HepG2 (cell line): ENCODE data around the gene RIOK2. TPM values are rescaled to one million over a fixed set of nuclear protein-coding genes. Genes with fewer than 3 reads are reported as not detected.

Experiments used
- ATAC-seq: fragments of 200-7000 bp; cut with Tn5 transposase; 3 replicates; pipeline ENCODE4 v1.9.1; 2020; ENCODE audit warnings: mild to moderate bottlenecking, moderate library complexity
- BruUV-seq: library from RNA; stranded (reverse); fragments of 400-500 nt; replicated peaks from 2 replicates; lab custom pipeline; 2021; lab: Mats Ljungman, UMichigan
- CTCF ChIA-PET: fragments of 300-600 bp; formaldehyde crosslinking; extraction: SDS; loops from one replicate; lab custom pipeline; 2021; ENCODE audit warnings: low total read pairs, inconsistent platforms, low intra/inter-chr PET ratio; lab: Yijun Ruan, JAX
- POLR2A ChIA-PET: fragments of 350-600 bp; sonication (Branson Sonifier 250); formaldehyde crosslinking; loops from one replicate; lab custom pipeline; 2020; ENCODE audit warnings: antibody characterized with exemption, inconsistent platforms; lab: Yijun Ruan, JAX
- DNase-seq: peaks from one replicate; pipeline ENCODE4 v3.0.0-alpha.2; 2015; ENCODE audit warnings: low spot score
- FAIRE-seq: peaks from 3 replicates; lab custom pipeline; 2011; peaks lifted over from hg19 to GRCh38; lab: Jason Lieb, UNC
- H2AFZ ChIP-seq: one replicate; pipeline ENCODE4 v1.6.1; 2011; ENCODE audit warnings: low read length, inconsistent platforms
- H3K27ac ChIP-seq: fragments of 300-600 bp; 3 replicates; pipeline ENCODE4 v1.8.0; 2011; ENCODE audit warnings: mixed run types, mild to moderate bottlenecking, mixed read lengths, low read length, inconsistent platforms; ENCODE audit not compliant: insufficient read depth; ENCODE audit errors: extremely low read length
- H3K27me3 ChIP-seq, 2 experiments: fragments of 200-600 bp in 1 of 2; 2 replicates in 1 of 2; 3 replicates in 1 of 2; pipeline versions ENCODE4 v1.6.0 to v1.8.0; 2011; ENCODE audit warnings: low read length in 2 of 2, mild to moderate bottlenecking in 2 of 2, moderate library complexity in 2 of 2, inconsistent platforms in 1 of 2; ENCODE audit not compliant: insufficient read depth in 2 of 2, control insufficient read depth in 1 of 2
- H3K36me3 ChIP-seq, 2 experiments: fragments of 200-600 bp in 1 of 2; replicated peaks in 1 of 2; 2 replicates in 1 of 2; 3 replicates in 1 of 2; pipeline versions ENCODE4 v1.5.1 to v1.8.0; 2011; ENCODE audit warnings: low read length in 2 of 2, inconsistent platforms in 1 of 2; ENCODE audit not compliant: insufficient read depth in 2 of 2, control insufficient read depth in 1 of 2
- H3K4me1 ChIP-seq: 2 replicates; pipeline ENCODE4 v1.5.1; 2012; ENCODE audit warnings: low read length, inconsistent platforms; ENCODE audit not compliant: insufficient read depth
- H3K4me2 ChIP-seq: 2 replicates; pipeline ENCODE4 v1.6.0; 2011; ENCODE audit warnings: low read depth, low read length, inconsistent platforms
- H3K4me3 ChIP-seq, 3 experiments: fragments of 200-600 bp in 1 of 3; sonication (generic), shearing (Covaris generic) in 1 of 3; replicated peaks in 1 of 3; 2 replicates each; pipeline ENCODE4 v1.5.1; 2011 to 2016; ENCODE audit warnings: low read length in 3 of 3, inconsistent platforms in 2 of 3, low read depth in 2 of 3, mild to moderate bottlenecking in 2 of 3, control low read depth in 1 of 3, mixed read lengths in 1 of 3; ENCODE audit not compliant: insufficient read depth in 1 of 3
- H3K79me2 ChIP-seq: one replicate; pipeline ENCODE4 v1.6.1; 2011; ENCODE audit warnings: low read length, inconsistent platforms; ENCODE audit not compliant: insufficient read depth
- H3K9ac ChIP-seq: 2 replicates; pipeline ENCODE4 v1.6.0; 2011; ENCODE audit warnings: mild to moderate bottlenecking, low read depth, low read length, inconsistent platforms; ENCODE audit not compliant: insufficient read depth
- H3K9me3 ChIP-seq: 2 replicates; pipeline ENCODE4 v1.5.1; 2012; ENCODE audit warnings: mild to moderate bottlenecking, low read length
- H4K20me1 ChIP-seq: 2 replicates; pipeline ENCODE4 v1.6.0; 2011; ENCODE audit warnings: inconsistent platforms, mild to moderate bottlenecking, low read length, moderate library complexity; ENCODE audit not compliant: insufficient read depth
- MAFK ChIP-seq, 2 experiments: IDR thresholded peaks in 1 of 2; conservative IDR thresholded peaks in 1 of 2; 2 replicates each; pipeline ENCODE4 v1.6.1; 2011; ENCODE audit warnings: improper control_type of control experiment in 2 of 2, low read length in 2 of 2
- TEAD2 ChIP-seq: sonication (generic); formaldehyde crosslinking; IDR thresholded peaks from 2 replicates; pipeline ENCODE4 v1.9.0; 2021; ENCODE audit warnings: missing genetic modification reagents
- ZBTB4 ChIP-seq: sonication (generic); formaldehyde crosslinking; IDR thresholded peaks from 2 replicates; pipeline ENCODE4 v1.4.0; 2020; ENCODE audit warnings: missing genetic modification reagents, mild to moderate bottlenecking, borderline replicate concordance
- ZNF230 ChIP-seq: sonication (generic); formaldehyde crosslinking; IDR thresholded peaks from 2 replicates; pipeline ENCODE4 v1.4.0; 2020; ENCODE audit warnings: mild to moderate bottlenecking, missing genetic modification reagents
- ZNF549 ChIP-seq: sonication (generic); formaldehyde crosslinking; IDR thresholded peaks from 2 replicates; pipeline ENCODE4 v1.5.0; 2020; ENCODE audit warnings: missing genetic modification reagents
- WGBS: methylation state at CpG from one replicate; pipeline ENCODE4 v1.1.6; 2017; ENCODE audit warnings: low lambda C conversion rate; 5-methylcytosine and 5-hydroxymethylcytosine counted together
- in situ Hi-C: cut with HindIII; loops from 2 replicates; pipeline ENCODE4 v1.10.0; 2017; ENCODE audit warnings: low pct_unique_long_range_greater_than_20kb; ENCODE audit not compliant: extremely low pct_ligation_motif_present
- intact Hi-C: fragments of 100-400 bp; cut with micrococcal nuclease; formaldehyde crosslinking; loops from one replicate; pipeline ENCODE4 v1.10.0; 2022; ENCODE audit not compliant: unreplicated experiment
- polyA plus RNA-seq, 8 experiments: library from polyadenylated mRNA; depleted of rRNA in 3 of 8; stranded (reverse) in 7 of 8; unstranded in 1 of 8; fragments of >200 nt; fragmentation: Illumina TruSeq in 4 of 8; extraction: Trizol in 4 of 8; gene quantifications; 2 replicates each; pipeline versions ENCODE4 v1.2.1 to v1.2.3, GENCODE V29; 2011 to 2016; ENCODE audit warnings: low read depth in 4 of 8, missing spikeins in 1 of 8, mixed read lengths in 1 of 8; ENCODE audit not compliant: insufficient read depth in 1 of 8
- total RNA-seq, 5 experiments: library from RNA; depleted of rRNA; stranded (reverse); fragments of >200 nt; fragmentation: Illumina TruSeq; extraction: Trizol; gene quantifications; 2 replicates each; pipeline ENCODE4 v1.2.3, GENCODE V29; 2016; ENCODE audit warnings: low read depth in 1 of 5

RIOK2 gene
- total and polyA plus RNA-seq, 2 of the 13 experiments (the other 11 are each of a cell fraction or from before 2014, with no cell fraction given): 8.1 to 46.6 TPM

DNA sequence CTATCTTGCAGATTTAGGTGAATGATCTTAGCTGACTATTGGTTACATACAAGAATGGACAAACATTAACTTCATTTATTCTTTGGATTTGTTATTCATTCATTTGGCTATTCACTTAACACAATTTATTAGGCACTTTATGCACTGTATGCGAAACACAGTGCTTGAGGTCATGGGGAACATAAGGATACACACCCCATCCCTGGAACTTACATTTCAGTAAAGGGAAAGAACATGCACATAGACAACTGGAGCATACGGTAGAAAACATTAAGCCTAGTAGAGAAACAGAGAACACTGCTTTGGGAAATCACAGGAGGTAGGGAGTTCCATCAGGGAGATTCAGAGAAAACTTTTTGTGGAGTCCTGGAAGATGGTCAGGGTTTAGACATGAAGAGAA is 62.9 kb downstream of the RIOK2 start:
- WGBS: 70% methylated on average over 2 of the region's 2 CpGs
- FAIRE-seq: no peak

More for the DNA sequence above, 62.9 kb downstream of the RIOK2 start:
- intact Hi-C loops: no loop called here
- ChIA-PET CTCF (no interaction called here), POLR2A (no interaction called here)
- Histone ChIP-seq H3K4me1 (no peaks in the 10 kb centered on the region), H3K27me3 (no peaks in the 10 kb centered on the region; a peak in 2 of 5 replicates), H4K20me1 (no peaks in the 10 kb centered on the region), H3K4me3 (no peak overlapping the region), H3K4me2 (no peak overlapping the region), H3K9ac (no peak overlapping the region), H3K36me3 (no peaks in the 10 kb centered on the region), H3K9me3 (no peaks in the 10 kb centered on the region), H3K79me2 (no peaks in the 10 kb centered on the region), H3K27ac (no peak overlapping the region), H2AFZ (no peak overlapping the region)
- in situ Hi-C loops: no loop called here
- DNase-seq (no peak), ATAC-seq (no peak)
- TF ChIP-seq ZNF230 (CRISPR knock-in tag) (no peak), TEAD2 (CRISPR knock-in tag) (no peak), MAFK (conservative IDR thresholded peaks at IDR 0.05 in 1 of 2, IDR thresholded peaks at IDR 0.05 in 1 of 2; ENCODE audit: low read length in 2 of 2) (no peak), ZNF549 (CRISPR knock-in tag) (no peak), ZBTB4 (CRISPR knock-in tag) (no peak)
- no TSS peak for BruUV-seq
